GM12873 (cell line): Measurements from ENCODE around the gene CABLES1.

Experiments
- TF ChIP-seq, protein P1 (sequence below): IDR thresholded peaks from 2 replicates; pipeline ENCODE4 v1.5.1; 2012; ENCODE audit warnings: low read depth, mild to moderate bottlenecking, moderate library complexity, low read length, control low read depth; ENCODE audit not compliant: insufficient read depth; ENCODE audit errors: missing control alignments

Gene CABLES1

DNA sequence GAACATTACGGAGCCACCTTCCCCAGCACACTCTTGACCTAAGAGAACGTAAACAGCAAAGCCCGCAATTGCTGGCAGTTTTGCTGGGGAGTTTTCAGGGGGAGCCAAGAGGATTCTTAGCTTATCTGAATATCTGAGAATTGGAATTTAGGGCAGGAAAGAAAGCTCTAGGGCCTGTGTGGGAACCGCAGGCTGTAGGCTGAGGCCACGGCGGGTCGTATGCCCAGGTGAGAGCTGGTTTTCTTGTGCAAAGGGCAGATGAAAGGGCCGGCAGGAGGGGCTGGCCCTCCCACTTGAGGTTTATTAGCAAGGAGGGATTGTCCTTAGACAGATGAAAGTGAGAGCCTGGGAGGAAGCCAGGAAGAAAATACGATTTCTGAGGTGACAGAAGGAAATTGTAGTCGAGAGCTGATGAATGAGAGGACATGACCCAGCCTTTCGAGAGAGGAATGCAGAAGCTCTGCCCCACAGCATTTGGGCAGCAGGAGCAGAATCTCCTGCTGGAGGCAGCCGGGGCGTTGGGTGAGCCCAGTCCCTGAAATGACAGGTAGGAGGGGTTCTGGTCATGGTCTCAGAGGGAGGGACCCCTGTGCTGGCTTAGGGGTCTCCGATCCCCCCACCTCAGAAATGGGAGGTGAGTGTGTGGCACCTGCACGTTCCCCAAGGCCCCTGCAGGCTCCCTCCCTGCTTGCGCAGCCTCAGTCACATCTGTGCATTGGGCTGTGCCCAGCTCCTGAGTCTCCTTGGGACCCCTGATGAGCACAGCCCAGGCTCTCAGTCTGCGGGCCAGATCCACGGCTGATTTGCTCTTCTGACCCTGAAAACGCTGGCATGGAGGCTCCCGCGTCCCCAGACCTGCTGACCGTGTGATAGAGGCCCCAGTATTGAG, 61.1 kb downstream of the CABLES1 start:
- TF ChIP-seq, protein P1, sequence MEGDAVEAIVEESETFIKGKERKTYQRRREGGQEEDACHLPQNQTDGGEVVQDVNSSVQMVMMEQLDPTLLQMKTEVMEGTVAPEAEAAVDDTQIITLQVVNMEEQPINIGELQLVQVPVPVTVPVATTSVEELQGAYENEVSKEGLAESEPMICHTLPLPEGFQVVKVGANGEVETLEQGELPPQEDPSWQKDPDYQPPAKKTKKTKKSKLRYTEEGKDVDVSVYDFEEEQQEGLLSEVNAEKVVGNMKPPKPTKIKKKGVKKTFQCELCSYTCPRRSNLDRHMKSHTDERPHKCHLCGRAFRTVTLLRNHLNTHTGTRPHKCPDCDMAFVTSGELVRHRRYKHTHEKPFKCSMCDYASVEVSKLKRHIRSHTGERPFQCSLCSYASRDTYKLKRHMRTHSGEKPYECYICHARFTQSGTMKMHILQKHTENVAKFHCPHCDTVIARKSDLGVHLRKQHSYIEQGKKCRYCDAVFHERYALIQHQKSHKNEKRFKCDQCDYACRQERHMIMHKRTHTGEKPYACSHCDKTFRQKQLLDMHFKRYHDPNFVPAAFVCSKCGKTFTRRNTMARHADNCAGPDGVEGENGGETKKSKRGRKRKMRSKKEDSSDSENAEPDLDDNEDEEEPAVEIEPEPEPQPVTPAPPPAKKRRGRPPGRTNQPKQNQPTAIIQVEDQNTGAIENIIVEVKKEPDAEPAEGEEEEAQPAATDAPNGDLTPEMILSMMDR: no peak

DNA sequence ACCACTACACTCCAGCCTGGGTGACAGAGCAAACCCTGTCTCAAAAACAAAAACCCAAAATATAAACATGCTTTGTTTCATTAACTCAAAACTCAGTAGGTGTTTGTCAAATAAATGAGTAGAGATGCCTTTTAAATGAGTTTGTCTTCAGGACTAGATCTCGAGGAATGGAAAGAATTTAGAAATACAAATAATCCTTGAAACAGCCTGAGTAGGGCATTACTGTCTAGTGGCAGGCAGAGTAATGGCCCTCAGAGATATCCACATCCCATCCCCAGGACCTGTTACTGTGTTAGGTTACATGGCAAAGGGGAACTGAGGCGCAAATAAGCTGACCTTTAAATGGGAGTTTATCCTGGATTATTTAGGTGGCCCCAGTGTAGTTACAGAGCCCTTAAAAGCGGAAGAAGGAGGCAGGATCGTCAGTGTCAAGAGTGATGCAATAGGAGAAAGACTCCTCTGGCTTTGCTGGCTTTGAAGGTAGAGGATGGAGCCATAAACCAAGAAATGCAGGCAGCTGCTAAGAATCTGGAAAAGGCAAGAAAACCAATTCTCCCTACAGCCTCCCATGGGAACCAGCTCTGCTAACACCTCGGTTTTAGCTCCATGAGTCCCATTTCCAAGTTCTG, 63.0 kb downstream of the CABLES1 start:
- TF ChIP-seq, protein P1: no peak

DNA sequence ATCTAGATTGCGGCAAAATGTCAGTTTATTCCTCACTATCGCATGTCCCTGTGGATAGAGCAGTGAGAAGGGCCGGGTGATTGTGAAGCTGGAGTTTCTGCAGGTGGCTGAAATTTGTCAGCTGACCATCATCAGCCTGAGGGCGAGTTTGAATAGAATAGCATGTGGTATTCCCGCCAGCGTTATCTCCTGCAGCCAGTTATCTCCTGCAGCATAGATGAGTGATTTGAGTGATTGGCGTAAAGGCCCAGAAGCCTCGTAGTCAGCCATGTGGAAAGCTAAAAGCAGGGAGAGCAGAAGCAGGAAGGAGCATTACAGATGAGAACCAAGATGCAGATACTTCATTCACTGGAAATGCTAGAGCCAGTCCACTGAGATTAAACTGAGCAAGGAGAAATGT, 65.5 kb downstream of the CABLES1 start:
- TF ChIP-seq, protein P1: no peak

DNA sequence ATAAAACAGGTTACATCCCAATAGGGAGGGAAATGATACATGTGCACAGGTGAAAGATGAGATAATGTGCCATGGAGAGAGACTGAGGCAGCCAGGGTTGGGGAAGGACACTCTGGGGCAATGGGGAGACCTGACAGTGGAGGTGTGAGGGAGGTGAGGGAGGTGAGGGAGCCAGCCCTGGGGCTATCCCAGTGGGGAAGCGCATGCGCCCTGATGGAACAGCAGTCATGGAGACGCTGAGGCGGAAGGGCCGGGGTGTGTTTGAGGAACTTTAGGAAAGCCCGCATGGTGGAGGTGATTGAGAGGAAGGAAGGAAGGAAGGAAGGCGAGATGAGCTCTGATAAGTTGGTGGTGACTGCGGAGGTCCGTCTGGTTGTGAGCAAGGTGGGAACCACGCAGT, 66.5 kb downstream of the CABLES1 start:
- TF ChIP-seq, protein P1: no peak

DNA sequence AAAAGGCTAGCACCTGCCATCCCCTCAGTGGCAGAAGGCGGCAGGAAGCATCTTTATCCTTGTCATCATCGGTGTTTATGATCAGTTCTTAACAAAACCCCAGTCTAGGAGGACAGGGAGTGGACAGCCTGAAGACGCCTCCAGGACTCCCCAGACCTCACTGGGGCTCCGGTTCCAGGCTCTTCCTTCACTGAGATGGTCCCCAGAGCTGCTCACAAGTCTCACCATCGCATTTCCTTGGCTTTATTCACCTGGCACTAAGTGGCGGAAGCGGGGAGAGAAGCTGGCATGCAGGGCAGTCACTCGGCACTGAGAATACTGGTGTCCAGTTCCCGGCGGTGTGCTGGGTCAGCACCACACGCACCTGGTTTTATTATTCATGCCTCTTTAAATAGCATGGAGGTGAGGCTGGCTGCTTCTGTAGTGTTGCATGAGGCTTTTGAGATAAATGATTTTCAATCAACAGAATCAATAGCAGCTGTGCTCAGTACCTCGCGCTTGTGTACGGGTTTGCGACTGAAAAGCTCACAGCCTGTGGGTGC, 68.7 kb downstream of the CABLES1 start:
- TF ChIP-seq, protein P1: no peak

DNA sequence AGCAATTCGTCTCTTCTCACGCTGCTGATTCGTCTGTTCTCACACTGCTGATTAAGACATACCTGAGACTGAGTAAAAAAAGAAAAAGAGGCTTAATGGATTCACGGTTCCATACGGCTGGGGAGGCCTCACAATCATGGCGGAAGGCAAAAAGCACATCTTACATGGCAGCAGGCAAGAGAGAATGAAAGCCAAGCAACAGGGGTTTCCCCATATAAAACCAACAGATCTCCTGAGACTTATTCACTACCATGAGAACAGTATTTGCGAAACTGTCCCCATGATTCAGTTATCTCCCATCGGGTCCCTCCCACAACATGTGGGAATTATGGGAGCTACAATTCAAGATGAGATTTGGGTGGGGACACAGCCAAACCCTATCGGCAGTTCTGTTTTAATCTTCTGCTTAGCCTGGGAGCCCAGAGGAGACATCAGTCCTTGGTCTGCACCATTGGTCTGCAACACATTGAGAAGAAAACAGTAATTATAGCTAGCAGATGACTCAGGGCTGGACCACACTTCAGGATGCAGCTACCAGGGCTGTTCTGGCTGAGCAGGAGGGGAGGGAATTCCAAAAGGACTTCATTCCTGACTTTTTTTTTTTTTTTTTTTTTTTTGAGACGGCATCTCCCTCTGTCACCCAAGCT, 69.4 kb downstream of the CABLES1 start:
- TF ChIP-seq, protein P1: no peak

DNA sequence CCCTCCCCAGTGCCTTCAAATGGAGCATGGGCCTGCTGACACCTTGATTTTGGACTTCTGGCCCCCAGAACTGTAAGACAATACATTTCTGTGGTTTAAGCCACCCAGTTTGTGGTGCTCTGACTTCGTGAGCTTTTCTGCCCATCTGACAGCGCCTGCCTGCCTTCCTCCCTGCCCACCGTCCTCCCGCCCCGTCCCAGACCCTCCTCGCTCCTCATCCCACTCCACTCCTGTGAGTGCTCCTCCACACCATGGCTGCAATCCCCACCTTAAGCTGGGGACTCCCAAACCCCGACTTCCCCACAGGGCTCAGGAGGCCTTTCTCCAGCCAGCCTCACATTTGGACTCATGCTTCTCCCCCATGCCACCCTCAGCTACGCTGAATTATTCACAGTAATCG, 70.7 kb downstream of the CABLES1 start:
- TF ChIP-seq, protein P1: no peak
